ENCODE results near the gene PNN. TPM values are rescaled to one million over a fixed set of nuclear protein-coding genes. Genes with fewer than 3 reads are reported as not detected.

Gene PNN
- total RNA-seq, 1 experiment from 2014 or later: 23.6 TPM

GRCh38 chr14:39229601-39230110, 54.6 kb downstream of the PNN start:
- DNase-seq (ENCODE audit: low read depth): no peak

GRCh38 chr14:39230416-39231035, 55.5 kb downstream of the PNN start:
- DNase-seq (ENCODE audit: low read depth): peak; percentile 14

- DNase-seq (ENCODE audit: low read depth): peak; percentile 72
These were observed 56.9 kb downstream of the PNN start for GRCh38 chr14:39231751-39232553.

Other genes with a start within 250 kb of the PNN start
- 151 and 164 TPM in 2 replicates for gene SEC23A, start 72.0 kb upstream of the PNN start, total RNA-seq (2014; rRNA removed; shearing (Covaris generic))
- 58.9 and 78.3 TPM in 2 replicates for gene GEMIN2, start 60.9 kb upstream of the PNN start, total RNA-seq (2014; rRNA removed; shearing (Covaris generic))
- gene TRAPPC6B, start 4.9 kb upstream of the PNN start, total RNA-seq (2014; rRNA removed; shearing (Covaris generic)): 28.7 and 34.5 TPM in 2 replicates
- 18.0 and 20.1 TPM in 2 replicates for gene MIA2, start 58.7 kb downstream of the PNN start, total RNA-seq (2014; rRNA removed; shearing (Covaris generic))

All from M059J (cell line).